Measurements from ENCODE around the gene RAD51. TPM values are rescaled to one million over a fixed set of nuclear protein-coding genes. Genes with fewer than 3 reads are reported as not detected.

The RAD51 gene
- polyA plus RNA-seq, 4 donors = 12.5 to 14.0 (median 13.2) TPM

- DNase-seq (ENCODE audit: low read depth in 4 of 4, low spot score in 2 of 4) = no peak
Measured at GRCh38 chr15:40775740-40776536, 81.0 kb downstream of the RAD51 start.

GRCh38 chr15:40776537-40777141 is 81.7 kb downstream of the RAD51 start:
- DNase-seq (ENCODE audit: low read depth in 4 of 4, low spot score in 2 of 4) = no peak

Other genes with a start within 250 kb of the RAD51 start
- gene CHST14, start 224.2 kb upstream of the RAD51 start, polyA plus RNA-seq (ENCODE audit: insufficient read length in 4 of 4) = 10 to 100 TPM; 31.5 to 48.4 (median 35.0) TPM
- gene CCDC32, start 130.1 kb upstream of the RAD51 start, polyA plus RNA-seq (ENCODE audit: insufficient read length in 4 of 4) = 10 to 100 TPM; 22.4 to 28.8 (median 25.7) TPM
- 10 to 100 TPM in 3 of 4 donors, 1 to 10 TPM in 1; 9.8 to 14.3 (median 11.8) TPM for gene RPUSD2, start 125.9 kb upstream of the RAD51 start, polyA plus RNA-seq (ENCODE audit: insufficient read length in 4 of 4)
- 10 to 100 TPM; 14.6 to 28.5 (median 20.8) TPM for gene KNL1, start 100.9 kb upstream of the RAD51 start, polyA plus RNA-seq (ENCODE audit: insufficient read length in 4 of 4)
- gene RMDN3, start 60.1 kb downstream of the RAD51 start, polyA plus RNA-seq (ENCODE audit: insufficient read length in 4 of 4) = 10 to 100 TPM; 35.7 to 45.7 (median 43.2) TPM
- gene GCHFR, start 68.9 kb downstream of the RAD51 start, polyA plus RNA-seq (ENCODE audit: insufficient read length in 4 of 4) = 10 to 100 TPM; 41.0 to 51.6 (median 47.2) TPM
- gene C15orf62, start 74.8 kb downstream of the RAD51 start, polyA plus RNA-seq (ENCODE audit: insufficient read length in 4 of 4) = 1 to 10 TPM; 1.6 to 4.9 (median 3.2) TPM
- gene ZFYVE19, start 111.9 kb downstream of the RAD51 start, polyA plus RNA-seq (ENCODE audit: insufficient read length in 4 of 4) = 10 to 100 TPM; 24.9 to 34.9 (median 28.5) TPM
- gene DNAJC17, start 112.3 kb downstream of the RAD51 start, polyA plus RNA-seq (ENCODE audit: insufficient read length in 4 of 4) = 10 to 100 TPM; 38.0 to 45.4 (median 41.7) TPM
- gene PPP1R14D, start 133.5 kb downstream of the RAD51 start, polyA plus RNA-seq (ENCODE audit: insufficient read length in 4 of 4) = under 1 TPM; 0.48 to 0.99 (median 0.70) TPM
- gene SPINT1, start 148.9 kb downstream of the RAD51 start, polyA plus RNA-seq (ENCODE audit: insufficient read length in 4 of 4) = 10 to 100 TPM; 62.6 to 78.0 (median 69.5) TPM
- gene RHOV, start 179.1 kb downstream of the RAD51 start, polyA plus RNA-seq (ENCODE audit: insufficient read length in 4 of 4) = 1 to 10 TPM; 1.6 to 2.3 (median 1.8) TPM
- gene VPS18, start 199.3 kb downstream of the RAD51 start, polyA plus RNA-seq (ENCODE audit: insufficient read length in 4 of 4) = 10 to 100 TPM; 16.8 to 19.9 (median 18.7) TPM
- 1 to 10 TPM; 6.9 to 8.4 (median 8.0) TPM for gene DLL4, start 234.2 kb downstream of the RAD51 start, polyA plus RNA-seq (ENCODE audit: insufficient read length in 4 of 4)